HepG2 (cell line): Measurements from ENCODE around the gene PLK3. TPM values are rescaled to one million over a fixed set of nuclear protein-coding genes. Genes with fewer than 3 reads are reported as not detected.

Source experiments
- KLF9 ChIP-seq: IDR thresholded peaks from 2 replicates; pipeline ENCODE4 v1.6.1; 2016; ENCODE audit warnings: low read depth
- MEF2D ChIP-seq: sonication (generic); formaldehyde crosslinking; IDR thresholded peaks from 2 replicates; pipeline ENCODE4 v1.5.1; 2020; ENCODE audit warnings: mild to moderate bottlenecking, missing genetic modification reagents
- PAF1 ChIP-seq: IDR thresholded peaks from 2 replicates; pipeline ENCODE4 v1.6.1; 2016; ENCODE audit warnings: missing genetic modification reagents, missing compliant biosample characterization
- PAX8 ChIP-seq: sonication (generic); formaldehyde crosslinking; IDR thresholded peaks from 2 replicates; pipeline ENCODE4 v1.8.0; 2022; ENCODE audit warnings: mild to moderate bottlenecking, missing genetic modification reagents, borderline replicate concordance
- POLR2AphosphoS2 ChIP-seq: IDR thresholded peaks from 2 replicates; pipeline ENCODE4 v1.6.1; 2011; ENCODE audit warnings: low read depth, low read length, improper control_type of control experiment
- TBX3 ChIP-seq: fragments of 450-650 bp; IDR thresholded peaks from 2 replicates; pipeline ENCODE4 v1.6.1; 2017; ENCODE audit warnings: antibody characterized with exemption, mild to moderate bottlenecking, inconsistent platforms, borderline replicate concordance
- THAP11 ChIP-seq: IDR thresholded peaks from 2 replicates; pipeline ENCODE4 v1.6.1; 2016; ENCODE audit warnings: missing biosample characterization, missing genetic modification reagents
- ZNF564 ChIP-seq: sonication (generic); formaldehyde crosslinking; IDR thresholded peaks from 2 replicates; pipeline ENCODE4 v1.8.1; 2023; ENCODE audit warnings: mild to moderate bottlenecking, missing genetic modification reagents
- ZNF605 ChIP-seq: sonication (generic); formaldehyde crosslinking; IDR thresholded peaks from 2 replicates; pipeline ENCODE4 v1.8.0; 2022; ENCODE audit warnings: mild to moderate bottlenecking, missing genetic modification reagents
- ZNF790 ChIP-seq: sonication (generic); formaldehyde crosslinking; IDR thresholded peaks from 2 replicates; pipeline ENCODE4 v1.8.0; 2022; ENCODE audit warnings: missing genetic modification reagents, mild to moderate bottlenecking, borderline replicate concordance
- ZSCAN31 ChIP-seq: sonication (generic); formaldehyde crosslinking; IDR thresholded peaks from 2 replicates; pipeline ENCODE4 v1.5.0; 2020; ENCODE audit warnings: low read depth, mild to moderate bottlenecking, missing genetic modification reagents
- polyA plus RNA-seq, 8 experiments: library from polyadenylated mRNA; depleted of rRNA in 3 of 8; stranded (reverse) in 7 of 8; unstranded in 1 of 8; fragments of >200 nt; fragmentation: Illumina TruSeq in 4 of 8; extraction: Trizol in 4 of 8; gene quantifications; 2 replicates each; pipeline versions ENCODE4 v1.2.1 to v1.2.3, GENCODE V29; 2011 to 2016; ENCODE audit warnings: low read depth in 4 of 8, missing spikeins in 1 of 8, mixed read lengths in 1 of 8; ENCODE audit not compliant: insufficient read depth in 1 of 8
- total RNA-seq, 5 experiments: library from RNA; depleted of rRNA; stranded (reverse); fragments of >200 nt; fragmentation: Illumina TruSeq; extraction: Trizol; gene quantifications; 2 replicates each; pipeline ENCODE4 v1.2.3, GENCODE V29; 2016; ENCODE audit warnings: low read depth in 1 of 5
- TF ChIP-seq, protein P1 (sequence below): sonication (generic); formaldehyde crosslinking; IDR thresholded peaks from 2 replicates; pipeline ENCODE4 v1.4.0; 2020; ENCODE audit warnings: missing genetic modification reagents
- TF ChIP-seq, protein P2 (sequence below): sonication (generic); formaldehyde crosslinking; conservative IDR thresholded peaks from 2 replicates; pipeline ENCODE4 v1.4.0; 2020; ENCODE audit warnings: missing genetic modification reagents
- TF ChIP-seq, protein P3 (sequence below): IDR thresholded peaks from 2 replicates; pipeline ENCODE4 v1.6.1; 2018; ENCODE audit warnings: missing genetic modification reagents
- TF ChIP-seq, protein P4 (sequence below): sonication (generic); formaldehyde crosslinking; IDR thresholded peaks from 2 replicates; pipeline ENCODE4 v1.4.0; 2020; ENCODE audit warnings: missing genetic modification reagents
- TF ChIP-seq, protein P5 (sequence below): sonication (generic); formaldehyde crosslinking; IDR thresholded peaks from 2 replicates; pipeline ENCODE4 v1.4.0; 2020; ENCODE audit warnings: mild to moderate bottlenecking, missing genetic modification reagents

The PLK3 gene
- total and polyA plus RNA-seq, 2 of the 13 experiments (the other 11 are each of a cell fraction or from before 2014, with no cell fraction given): 9.8 to 16.9 TPM

DNA sequence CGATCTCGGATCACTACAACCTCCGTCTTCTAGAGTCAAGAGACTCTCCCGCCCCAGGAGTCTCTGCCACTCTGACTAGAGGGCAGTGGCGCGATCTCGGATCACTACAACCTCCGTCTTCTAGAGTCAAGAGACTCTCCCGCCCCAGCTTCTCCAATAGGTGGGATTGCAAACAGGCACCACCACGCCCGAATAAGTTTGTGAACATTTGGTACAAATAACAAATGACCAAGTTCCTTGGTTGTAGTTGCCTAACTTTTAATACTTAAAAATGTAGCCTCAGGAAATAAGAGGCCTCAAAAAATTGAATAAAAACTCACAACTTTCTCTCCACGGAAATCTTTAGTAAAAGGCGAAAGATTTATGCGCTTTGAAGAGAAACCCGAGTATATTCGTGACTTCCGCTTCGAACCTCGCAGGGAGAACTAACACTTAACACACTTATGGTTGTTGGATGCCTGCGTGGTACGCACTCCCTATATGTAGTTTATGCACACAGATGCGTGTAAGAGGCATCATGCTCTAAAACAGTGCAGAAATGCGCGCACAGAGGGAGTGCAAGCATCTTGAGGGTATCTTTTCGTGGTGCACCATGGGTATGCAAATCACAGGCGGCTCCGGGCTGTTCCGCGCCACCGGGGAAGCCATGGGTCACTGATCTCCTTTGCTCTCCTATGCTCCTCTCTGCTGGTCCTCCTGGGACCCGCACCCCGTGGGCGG, 19.6 kb downstream of the PLK3 start (continued):
- TF ChIP-seq, protein P1, sequence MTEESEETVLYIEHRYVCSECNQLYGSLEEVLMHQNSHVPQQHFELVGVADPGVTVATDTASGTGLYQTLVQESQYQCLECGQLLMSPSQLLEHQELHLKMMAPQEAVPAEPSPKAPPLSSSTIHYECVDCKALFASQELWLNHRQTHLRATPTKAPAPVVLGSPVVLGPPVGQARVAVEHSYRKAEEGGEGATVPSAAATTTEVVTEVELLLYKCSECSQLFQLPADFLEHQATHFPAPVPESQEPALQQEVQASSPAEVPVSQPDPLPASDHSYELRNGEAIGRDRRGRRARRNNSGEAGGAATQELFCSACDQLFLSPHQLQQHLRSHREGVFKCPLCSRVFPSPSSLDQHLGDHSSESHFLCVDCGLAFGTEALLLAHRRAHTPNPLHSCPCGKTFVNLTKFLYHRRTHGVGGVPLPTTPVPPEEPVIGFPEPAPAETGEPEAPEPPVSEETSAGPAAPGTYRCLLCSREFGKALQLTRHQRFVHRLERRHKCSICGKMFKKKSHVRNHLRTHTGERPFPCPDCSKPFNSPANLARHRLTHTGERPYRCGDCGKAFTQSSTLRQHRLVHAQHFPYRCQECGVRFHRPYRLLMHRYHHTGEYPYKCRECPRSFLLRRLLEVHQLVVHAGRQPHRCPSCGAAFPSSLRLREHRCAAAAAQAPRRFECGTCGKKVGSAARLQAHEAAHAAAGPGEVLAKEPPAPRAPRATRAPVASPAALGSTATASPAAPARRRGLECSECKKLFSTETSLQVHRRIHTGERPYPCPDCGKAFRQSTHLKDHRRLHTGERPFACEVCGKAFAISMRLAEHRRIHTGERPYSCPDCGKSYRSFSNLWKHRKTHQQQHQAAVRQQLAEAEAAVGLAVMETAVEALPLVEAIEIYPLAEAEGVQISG (CRISPR knock-in tag): peak; percentile 12
- peak; percentile 81; the same call in 1 of the 2 replicates for TF ChIP-seq KLF9 (CRISPR knock-in tag)
- TF ChIP-seq, protein P2, sequence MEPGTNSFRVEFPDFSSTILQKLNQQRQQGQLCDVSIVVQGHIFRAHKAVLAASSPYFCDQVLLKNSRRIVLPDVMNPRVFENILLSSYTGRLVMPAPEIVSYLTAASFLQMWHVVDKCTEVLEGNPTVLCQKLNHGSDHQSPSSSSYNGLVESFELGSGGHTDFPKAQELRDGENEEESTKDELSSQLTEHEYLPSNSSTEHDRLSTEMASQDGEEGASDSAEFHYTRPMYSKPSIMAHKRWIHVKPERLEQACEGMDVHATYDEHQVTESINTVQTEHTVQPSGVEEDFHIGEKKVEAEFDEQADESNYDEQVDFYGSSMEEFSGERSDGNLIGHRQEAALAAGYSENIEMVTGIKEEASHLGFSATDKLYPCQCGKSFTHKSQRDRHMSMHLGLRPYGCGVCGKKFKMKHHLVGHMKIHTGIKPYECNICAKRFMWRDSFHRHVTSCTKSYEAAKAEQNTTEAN: no peak
- TF ChIP-seq, protein P3, sequence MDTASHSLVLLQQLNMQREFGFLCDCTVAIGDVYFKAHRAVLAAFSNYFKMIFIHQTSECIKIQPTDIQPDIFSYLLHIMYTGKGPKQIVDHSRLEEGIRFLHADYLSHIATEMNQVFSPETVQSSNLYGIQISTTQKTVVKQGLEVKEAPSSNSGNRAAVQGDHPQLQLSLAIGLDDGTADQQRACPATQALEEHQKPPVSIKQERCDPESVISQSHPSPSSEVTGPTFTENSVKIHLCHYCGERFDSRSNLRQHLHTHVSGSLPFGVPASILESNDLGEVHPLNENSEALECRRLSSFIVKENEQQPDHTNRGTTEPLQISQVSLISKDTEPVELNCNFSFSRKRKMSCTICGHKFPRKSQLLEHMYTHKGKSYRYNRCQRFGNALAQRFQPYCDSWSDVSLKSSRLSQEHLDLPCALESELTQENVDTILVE (CRISPR knock-in tag): peak; percentile 82
- no peak for TF ChIP-seq ZNF605 (CRISPR knock-in tag)
- peak; percentile 77; the same call in 1 of the 2 replicates for TF ChIP-seq ZSCAN31 (CRISPR knock-in tag)
- no peak for TF ChIP-seq PAF1
- TF ChIP-seq ZNF790 (CRISPR knock-in tag): no peak
- peak; percentile 74; the same call in 1 of the 2 replicates for TF ChIP-seq ZNF564 (CRISPR knock-in tag)
- TF ChIP-seq THAP11 (CRISPR knock-in tag): peak; percentile 67; the same call in 1 of the 2 replicates
- peak; percentile 97 for TF ChIP-seq POLR2AphosphoS2
- no peak for TF ChIP-seq PAX8 (CRISPR knock-in tag)
- TF ChIP-seq, protein P4, sequence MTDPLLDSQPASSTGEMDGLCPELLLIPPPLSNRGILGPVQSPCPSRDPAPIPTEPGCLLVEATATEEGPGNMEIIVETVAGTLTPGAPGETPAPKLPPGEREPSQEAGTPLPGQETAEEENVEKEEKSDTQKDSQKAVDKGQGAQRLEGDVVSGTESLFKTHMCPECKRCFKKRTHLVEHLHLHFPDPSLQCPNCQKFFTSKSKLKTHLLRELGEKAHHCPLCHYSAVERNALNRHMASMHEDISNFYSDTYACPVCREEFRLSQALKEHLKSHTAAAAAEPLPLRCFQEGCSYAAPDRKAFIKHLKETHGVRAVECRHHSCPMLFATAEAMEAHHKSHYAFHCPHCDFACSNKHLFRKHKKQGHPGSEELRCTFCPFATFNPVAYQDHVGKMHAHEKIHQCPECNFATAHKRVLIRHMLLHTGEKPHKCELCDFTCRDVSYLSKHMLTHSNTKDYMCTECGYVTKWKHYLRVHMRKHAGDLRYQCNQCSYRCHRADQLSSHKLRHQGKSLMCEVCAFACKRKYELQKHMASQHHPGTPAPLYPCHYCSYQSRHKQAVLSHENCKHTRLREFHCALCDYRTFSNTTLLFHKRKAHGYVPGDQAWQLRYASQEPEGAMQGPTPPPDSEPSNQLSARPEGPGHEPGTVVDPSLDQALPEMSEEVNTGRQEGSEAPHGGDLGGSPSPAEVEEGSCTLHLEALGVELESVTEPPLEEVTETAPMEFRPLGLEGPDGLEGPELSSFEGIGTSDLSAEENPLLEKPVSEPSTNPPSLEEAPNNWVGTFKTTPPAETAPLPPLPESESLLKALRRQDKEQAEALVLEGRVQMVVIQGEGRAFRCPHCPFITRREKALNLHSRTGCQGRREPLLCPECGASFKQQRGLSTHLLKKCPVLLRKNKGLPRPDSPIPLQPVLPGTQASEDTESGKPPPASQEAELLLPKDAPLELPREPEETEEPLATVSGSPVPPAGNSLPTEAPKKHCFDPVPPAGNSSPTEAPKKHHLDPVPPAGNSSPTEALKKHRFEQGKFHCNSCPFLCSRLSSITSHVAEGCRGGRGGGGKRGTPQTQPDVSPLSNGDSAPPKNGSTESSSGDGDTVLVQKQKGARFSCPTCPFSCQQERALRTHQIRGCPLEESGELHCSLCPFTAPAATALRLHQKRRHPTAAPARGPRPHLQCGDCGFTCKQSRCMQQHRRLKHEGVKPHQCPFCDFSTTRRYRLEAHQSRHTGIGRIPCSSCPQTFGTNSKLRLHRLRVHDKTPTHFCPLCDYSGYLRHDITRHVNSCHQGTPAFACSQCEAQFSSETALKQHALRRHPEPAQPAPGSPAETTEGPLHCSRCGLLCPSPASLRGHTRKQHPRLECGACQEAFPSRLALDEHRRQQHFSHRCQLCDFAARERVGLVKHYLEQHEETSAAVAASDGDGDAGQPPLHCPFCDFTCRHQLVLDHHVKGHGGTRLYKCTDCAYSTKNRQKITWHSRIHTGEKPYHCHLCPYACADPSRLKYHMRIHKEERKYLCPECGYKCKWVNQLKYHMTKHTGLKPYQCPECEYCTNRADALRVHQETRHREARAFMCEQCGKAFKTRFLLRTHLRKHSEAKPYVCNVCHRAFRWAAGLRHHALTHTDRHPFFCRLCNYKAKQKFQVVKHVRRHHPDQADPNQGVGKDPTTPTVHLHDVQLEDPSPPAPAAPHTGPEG (CRISPR knock-in tag): 0 out of 2 replicates have a peak, but pooled peaks have one; percentile 52
- no peak for TF ChIP-seq TBX3
- TF ChIP-seq, protein P5, sequence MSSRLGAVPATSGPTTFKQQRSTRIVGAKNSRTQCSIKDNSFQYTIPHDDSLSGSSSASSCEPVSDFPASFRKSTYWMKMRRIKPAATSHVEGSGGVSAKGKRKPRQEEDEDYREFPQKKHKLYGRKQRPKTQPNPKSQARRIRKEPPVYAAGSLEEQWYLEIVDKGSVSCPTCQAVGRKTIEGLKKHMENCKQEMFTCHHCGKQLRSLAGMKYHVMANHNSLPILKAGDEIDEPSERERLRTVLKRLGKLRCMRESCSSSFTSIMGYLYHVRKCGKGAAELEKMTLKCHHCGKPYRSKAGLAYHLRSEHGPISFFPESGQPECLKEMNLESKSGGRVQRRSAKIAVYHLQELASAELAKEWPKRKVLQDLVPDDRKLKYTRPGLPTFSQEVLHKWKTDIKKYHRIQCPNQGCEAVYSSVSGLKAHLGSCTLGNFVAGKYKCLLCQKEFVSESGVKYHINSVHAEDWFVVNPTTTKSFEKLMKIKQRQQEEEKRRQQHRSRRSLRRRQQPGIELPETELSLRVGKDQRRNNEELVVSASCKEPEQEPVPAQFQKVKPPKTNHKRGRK (CRISPR knock-in tag): no peak; the same call in 1 of the 2 replicates
- 0 out of 2 replicates have a peak, but pooled peaks have one; percentile 67 for TF ChIP-seq MEF2D
